DMS 273 (cell line): Measurements from ENCODE around the gene ATP5MG.
"Not testable (repeated sequence)": the region's sequence is repeated elsewhere in the genome, so short reads cannot be mapped to it uniquely, and the experiment has no call there.

ENCODE experiments used
- DNase-seq: peaks from one replicate; lab custom pipeline; 2025; ENCODE audit not compliant: unreplicated experiment; lab: John Stamatoyannopoulos, UW

Gene ATP5MG

GRCh38 chr11:118401151-118401879, at the start of gene ATP5MG:
ATP5MG (plus strand) TSS chr11:118401606; CDS start chr11:118401666, 60 bp downstream.
- peak; percentile 93 for DNase-seq

DNA sequence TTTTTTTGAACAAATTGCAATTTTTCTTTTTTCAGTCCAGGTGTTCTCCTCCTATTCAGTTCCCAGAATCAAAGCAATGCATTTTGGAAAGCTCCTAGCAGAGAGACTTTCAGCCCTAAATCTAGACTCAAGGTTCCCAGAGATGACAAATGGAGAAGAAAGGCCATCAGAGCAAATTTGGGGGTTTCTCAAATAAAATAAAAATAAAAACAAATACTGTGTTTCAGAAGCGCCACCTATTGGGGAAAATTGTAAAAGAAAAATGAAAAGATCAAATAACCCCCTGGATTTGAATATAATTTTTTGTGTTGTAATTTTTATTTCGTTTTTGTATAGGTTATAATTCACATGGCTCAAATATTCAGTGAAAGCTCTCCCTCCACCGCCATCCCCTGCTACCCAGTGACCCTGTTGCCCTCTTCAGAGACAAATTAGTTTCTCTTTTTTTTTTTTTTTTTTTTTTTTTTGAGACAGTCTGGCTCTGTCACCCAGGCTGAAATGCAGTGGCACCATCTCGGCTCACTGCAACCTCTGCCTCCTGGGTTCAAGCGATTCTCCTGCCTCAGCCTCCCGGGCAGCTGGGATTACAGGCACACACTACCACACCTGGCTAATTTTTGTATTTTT, 48.2 kb upstream of the ATP5MG start:
- peak; percentile 37 for DNase-seq

DNA sequence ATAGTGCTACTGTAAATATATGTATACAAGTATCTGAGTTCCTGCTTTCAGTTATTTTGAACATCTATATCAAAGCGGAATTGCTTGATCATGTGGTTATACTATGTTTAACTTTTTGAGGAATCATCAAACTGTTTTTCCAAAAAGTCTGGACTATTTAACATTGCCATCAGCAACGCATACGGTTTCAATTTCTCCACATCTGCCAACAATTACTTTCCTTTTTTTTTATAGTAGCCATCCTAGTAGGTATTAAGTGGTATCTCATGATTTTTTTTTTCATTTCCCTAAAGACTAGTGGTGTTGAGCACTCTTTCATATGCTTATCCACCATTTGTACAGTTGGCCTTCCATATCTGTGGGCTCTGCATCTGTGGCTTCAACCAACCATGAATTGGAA, 43.3 kb upstream of the ATP5MG start:
- no peak for DNase-seq

DNA sequence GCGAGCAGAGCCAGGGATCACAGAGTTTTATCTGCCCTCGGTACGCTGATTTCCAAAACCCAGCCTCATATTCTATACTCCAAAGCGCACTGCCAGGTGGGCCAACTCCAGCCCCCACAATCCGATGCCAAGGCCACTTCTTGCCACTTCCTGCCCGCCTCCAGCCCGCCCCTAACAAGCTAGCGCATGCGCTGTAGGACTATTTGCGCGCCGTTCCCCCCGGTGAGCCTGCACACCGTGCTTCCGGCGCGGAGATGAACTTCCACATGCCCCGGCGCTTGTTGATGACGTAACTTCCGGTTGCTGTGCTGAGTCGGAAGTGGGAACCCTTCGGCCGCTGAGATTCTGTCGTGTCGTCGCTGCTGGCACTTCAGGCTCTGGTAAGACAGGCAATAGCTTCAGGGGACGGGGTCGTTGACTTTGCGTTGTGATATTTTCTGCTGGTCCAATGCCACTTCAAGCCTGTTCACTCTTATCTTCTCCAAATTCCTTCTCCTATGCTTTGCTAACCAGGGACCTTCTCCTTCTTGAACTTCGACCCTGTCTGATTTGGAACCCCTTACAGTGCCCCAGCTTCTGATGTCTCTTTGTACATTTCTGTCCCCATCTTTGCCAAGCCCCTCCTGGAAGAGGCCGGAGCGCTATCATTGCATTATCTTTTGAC, 42.0 kb upstream of the ATP5MG start, which contains the start of gene UBE4A:
Gene UBE4A (plus strand): TSS at position 306 of the 664 bp plus-strand sequence. CDS start 5,481 bp downstream, outside the sequence.
- DNase-seq, result peak; percentile 95

DNA sequence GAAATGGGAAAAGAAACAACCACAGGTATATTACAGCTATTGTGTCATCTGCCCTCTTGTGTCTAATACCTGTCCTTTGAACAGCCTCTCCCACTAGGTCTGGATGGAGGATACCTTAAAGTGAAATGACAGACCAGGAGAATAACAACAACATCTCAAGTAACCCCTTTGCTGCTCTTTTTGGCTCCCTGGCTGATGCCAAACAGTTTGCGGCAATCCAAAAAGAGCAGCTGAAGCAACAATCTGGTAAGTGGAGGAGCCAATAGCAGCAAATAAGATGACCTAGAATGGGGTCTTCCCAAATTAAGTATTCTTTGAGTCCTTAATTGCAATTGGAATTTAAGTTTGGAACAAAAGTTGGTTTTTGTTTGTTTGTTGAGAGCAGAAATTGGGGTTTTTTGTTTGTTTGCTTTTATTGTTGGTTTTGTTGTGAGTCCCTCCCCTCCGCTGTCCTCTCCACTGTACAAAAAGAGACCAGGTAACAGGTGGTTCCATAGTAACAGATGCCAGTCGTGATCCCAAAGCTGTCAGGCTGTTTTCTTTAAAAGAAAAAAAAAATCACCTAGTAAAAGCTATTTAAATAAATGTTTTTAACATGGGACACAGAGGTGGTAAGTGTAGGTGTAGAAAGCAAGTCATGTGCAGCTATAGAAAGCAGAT, 36.3 kb upstream of the ATP5MG start:
- DNase-seq, result peak; percentile 9

- DNase-seq, result peak; percentile 49
Observed at GRCh38 chr11:118366287-118366686, 35.1 kb upstream of the ATP5MG start.

DNA sequence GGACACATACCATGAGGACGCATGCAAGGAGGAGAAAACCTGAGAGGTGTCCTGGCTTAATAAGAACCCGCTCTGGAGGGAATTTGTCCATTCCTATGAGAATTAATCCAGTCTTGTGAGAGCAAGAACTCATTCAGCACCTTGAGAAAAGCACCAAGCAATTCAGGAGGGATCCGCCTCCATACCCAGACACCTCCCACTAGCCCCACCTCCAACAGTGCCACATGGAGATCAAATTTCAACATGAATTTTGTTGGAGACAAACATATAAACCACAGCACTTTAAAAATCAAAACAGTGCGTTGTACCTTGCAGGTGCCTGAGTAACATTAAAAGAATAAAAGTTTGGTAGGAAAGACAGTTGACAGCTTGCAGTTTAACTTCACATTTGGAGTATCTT, 30.6 kb upstream of the ATP5MG start:
- DNase-seq, result peak; percentile 2

- DNase-seq, result no peak
Observed at GRCh38 chr11:118373263-118373662, 28.1 kb upstream of the ATP5MG start.

DNA sequence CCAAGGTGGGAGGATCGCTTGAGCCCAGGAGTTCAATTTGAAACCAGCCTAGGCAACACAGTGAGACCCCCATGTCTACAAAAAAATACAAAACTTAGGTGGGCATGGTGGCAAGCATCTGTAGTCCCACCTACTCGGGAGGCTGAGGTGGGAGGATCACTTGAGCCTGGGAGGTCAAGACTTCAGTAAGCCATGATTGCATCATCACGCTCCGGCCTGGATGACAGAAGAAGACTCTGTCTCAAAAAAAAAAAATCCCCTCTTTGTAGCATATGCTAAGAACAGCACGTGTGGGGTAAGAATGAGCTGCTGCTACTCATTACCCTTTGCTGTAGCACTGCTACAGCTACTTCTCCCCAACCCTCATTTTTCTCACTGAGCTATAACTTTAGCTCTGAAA, 27.5 kb upstream of the ATP5MG start:
- no peak for DNase-seq

- DNase-seq, result no peak
Observed at GRCh38 chr11:118374729-118375128, 26.7 kb upstream of the ATP5MG start.

DNA sequence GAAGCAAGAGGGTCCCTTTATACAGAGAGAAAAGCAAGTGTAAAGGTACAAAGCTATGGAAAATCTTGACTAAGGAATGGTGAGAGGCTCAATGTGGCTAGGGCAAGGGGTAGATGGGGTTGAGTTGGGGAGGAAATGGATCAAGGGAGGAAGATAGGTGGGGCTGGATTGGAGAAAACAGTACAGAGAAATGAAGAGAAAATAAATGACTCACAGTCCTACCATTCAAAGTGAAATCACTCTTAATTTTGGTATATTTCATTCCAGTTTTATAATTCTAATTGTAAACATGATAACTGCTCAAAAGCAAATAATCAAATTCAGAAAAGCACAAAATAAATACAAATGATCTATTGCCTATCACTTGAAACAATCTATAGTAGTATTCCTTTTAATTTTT, 25.4 kb upstream of the ATP5MG start:
- DNase-seq, result no peak

DNA sequence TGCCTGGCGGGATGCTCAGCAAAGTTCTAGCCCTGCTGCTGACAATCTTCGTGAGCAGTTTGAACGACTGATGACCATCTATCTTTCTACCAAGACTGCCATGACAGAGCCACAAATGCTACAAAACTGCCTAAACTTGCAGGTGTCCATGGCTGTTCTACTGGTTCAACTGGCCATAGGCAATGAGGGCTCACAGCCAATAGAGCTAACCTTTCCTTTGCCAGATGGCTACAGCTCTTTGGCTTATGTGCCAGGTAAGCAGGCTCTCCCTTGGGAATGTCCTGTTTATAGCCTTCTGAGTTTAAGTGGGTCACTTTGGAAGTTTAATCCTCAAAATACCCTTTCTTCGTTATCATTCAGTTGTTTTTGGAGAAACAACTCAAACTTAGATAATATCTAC, 21.9 kb upstream of the ATP5MG start:
- no peak for DNase-seq

DNA sequence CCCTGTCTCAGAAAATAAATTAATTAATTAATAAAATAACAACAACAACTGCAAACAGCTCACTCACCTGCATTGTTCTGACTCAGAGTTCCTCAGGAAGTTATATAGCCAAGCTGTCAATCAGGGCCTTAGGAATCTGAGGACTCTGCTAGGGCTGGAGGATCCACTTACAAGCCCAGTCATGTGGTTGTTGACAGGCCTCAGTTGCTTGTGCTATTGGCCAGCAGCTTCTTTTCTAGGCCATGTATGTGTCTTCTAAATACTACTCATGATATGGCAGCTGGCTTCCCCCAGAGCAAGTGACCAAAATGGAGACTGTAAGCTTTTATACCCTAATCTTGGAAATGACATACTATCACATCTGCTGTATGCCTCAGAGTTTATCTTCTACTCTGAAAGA, 20.8 kb upstream of the ATP5MG start:
- DNase-seq, result no peak

DNA sequence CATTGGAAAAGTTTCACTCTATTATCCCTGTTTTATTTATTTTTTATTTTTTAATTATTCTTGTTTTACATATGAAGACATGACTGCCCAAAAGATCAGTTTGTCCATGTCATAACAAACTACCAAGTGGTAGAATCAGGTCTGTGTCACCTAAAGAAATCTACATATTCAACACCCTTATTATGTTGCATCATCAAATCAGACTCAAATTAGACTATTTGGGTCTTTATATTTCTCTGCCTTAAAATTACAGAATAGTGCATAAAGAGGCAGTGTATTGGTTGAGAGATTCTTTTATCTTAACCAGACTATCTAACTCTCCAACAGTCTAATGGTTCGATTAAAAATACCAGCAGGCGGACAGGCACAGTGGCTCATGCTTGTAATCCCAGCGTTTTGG, 18.5 kb upstream of the ATP5MG start:
- DNase-seq, result no peak

DNA sequence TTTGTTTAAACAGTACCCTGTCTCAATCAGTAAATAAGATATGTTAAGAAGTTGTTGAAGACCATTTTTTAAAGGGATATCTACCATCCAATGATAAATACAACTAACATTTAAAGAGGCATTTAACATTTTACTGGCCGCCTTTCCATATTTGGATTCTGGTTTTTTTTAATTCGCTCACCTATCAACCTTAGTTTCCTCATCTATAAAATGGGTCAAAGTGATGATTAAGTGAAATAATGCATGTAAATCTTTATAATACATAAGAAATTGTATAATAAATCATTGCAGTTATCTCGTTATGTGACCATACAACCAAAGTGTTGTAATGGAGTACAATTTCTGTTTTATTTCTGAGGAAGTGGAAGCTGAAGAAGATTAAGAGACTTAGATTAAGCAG, 17.7 kb upstream of the ATP5MG start:
- no peak for DNase-seq

- DNase-seq, result no peak
Observed at GRCh38 chr11:118396097-118396501, 5.3 kb upstream of the ATP5MG start.

- DNase-seq, result no peak
Observed at GRCh38 chr11:118397448-118397847, 4.0 kb upstream of the ATP5MG start.

DNA sequence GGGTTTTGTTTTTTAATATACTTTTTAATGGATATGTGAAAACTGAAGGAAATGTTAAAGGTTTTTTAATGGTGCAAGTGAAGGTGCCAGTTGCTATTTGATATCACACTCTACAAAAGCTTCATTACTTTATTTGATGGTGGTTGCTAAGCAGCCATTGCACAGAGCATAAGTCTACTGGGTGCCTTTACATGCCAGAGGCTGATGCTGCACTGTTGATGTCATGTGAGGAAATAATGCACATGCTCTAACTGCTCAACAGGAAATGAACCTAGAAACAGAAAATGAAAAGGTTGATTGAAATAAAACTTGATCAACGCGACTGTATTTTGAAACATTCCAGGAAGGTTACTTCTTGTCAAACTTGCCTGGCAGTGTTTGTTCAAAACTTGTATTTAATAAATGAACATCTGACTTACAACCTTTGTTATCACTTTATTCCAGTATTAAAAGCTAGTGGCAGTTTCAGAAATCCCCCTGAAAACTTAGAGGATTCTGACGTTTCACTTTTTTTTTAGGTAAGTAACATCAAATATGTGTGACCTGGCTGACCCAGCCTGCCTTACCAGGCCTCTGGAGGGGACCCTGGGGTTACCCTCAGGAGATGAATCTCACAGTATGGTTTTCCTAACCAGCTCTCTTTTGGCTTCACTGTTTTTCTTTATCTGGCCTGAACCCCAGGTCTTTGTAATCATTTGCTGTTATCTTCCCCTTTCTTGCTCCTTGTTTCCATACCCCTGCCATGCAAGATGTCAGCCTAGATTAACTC, 2.4 kb upstream of the ATP5MG start:
- DNase-seq, result no peak

DNA sequence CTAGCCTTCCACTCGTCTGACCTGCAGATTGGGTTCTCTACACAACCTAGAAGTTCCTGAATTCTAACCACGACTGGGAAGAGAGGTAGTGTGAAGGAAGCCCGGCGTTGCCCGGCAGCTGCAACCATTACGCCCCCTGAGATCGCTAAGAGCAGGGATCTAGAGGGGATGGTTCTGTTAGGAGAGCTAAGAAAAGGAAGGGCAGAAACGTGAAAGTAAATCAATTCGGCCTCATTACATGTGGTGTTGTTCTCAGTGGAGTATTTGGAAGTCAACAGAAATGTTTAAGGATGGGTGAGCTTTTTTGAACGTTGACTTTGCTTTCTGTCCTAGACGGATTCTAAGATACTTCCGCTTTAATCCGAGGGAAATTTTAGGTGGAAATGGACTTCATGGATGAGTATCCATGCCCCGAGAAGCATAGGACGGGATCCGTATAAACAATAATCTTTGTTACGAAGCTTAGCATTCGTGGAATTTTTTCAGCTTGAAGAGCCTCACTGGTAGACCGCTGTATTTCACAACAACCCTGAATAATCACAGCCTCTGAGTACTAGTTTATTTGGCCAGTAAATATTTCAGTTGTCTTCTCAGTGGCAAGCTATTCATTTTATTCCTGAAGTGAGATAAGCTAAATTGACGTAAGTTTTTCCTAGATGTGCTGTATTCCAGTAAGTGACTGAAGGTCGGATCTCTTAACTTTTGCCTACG, 629 bp downstream of the ATP5MG start:
- DNase-seq, result no peak

GRCh38 chr11:118402594-118402993, 1.2 kb downstream of the ATP5MG start:
- DNase-seq, result not testable (repeated sequence)
